Measurements from ENCODE around the gene GEMIN7. TPM values are rescaled to one million over a fixed set of nuclear protein-coding genes. Genes with fewer than 3 reads are reported as not detected.

Gene GEMIN7
- polyA plus RNA-seq, 1 donor (not counting 4 experiments of a cell fraction or from before 2014, with no cell fraction given): 23.7 TPM

DNA sequence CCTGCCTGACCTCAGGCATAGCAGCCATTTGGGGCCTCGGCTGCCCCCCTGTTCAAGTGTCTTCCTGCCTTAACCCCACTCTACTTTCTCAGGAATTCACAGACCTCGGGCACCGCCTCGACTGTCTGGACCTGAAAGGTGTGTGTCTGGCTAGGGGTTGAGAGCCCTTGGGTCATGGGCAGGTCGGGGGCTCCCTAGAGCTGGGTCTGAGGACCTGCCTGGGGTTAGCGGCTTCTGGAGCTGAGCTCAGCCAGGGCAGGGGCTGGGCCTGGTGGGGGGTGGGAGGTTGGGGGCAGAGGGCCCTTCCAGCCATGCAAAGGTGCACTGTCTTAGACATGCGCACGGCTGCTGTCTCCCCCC lies 61.1 kb downstream of the GEMIN7 start:
- H3K4me3 ChIP-seq (ENCODE audit: control insufficient read depth in 2 of 3, extremely low read depth in 1 of 3, insufficient read depth in 2 of 3, low read depth in 1 of 3, low read length in 3 of 3): no peak overlapping the region
- no peak overlapping the region for H2AFZ ChIP-seq (ENCODE audit: control insufficient read depth, low read length)
- H3K4me1 ChIP-seq (ENCODE audit: control insufficient read depth, extremely low read depth, insufficient read depth, low read length): no peaks in the 10 kb centered on the region
- FAIRE-seq: no peak
- H3K4me2 ChIP-seq (ENCODE audit: control insufficient read depth, extremely low read depth, insufficient read depth, low read depth, low read length): no peak overlapping the region
- dilution Hi-C loops (cut with MboI; ENCODE audit: extremely low pct_ligation_motif_present, low sequenced_read_pairs): no loop called here
- peaks cover 3% of the 10 kb centered on the region for H3K9me1 ChIP-seq (ENCODE audit: control insufficient read depth, extremely low read depth, insufficient read depth, low read length)
- H3K36me3 ChIP-seq (ENCODE audit: control insufficient read depth in 2 of 2, extremely low read depth in 1 of 2, insufficient read depth in 2 of 2, low read length in 2 of 2): peaks cover 11 to 14% of the 10 kb centered on the region in 2 experiments
- no peak overlapping the region for H3K9ac ChIP-seq (ENCODE audit: control insufficient read depth, extremely low read depth, insufficient read depth, low read length)
- no peak overlapping the region for H3K27ac ChIP-seq (ENCODE audit: control insufficient read depth, insufficient read depth, low read length)
- TF ChIP-seq EZH2 (IDR thresholded peaks at IDR 0.05; ENCODE audit: low read length): no peak
- TF ChIP-seq, protein P1, sequence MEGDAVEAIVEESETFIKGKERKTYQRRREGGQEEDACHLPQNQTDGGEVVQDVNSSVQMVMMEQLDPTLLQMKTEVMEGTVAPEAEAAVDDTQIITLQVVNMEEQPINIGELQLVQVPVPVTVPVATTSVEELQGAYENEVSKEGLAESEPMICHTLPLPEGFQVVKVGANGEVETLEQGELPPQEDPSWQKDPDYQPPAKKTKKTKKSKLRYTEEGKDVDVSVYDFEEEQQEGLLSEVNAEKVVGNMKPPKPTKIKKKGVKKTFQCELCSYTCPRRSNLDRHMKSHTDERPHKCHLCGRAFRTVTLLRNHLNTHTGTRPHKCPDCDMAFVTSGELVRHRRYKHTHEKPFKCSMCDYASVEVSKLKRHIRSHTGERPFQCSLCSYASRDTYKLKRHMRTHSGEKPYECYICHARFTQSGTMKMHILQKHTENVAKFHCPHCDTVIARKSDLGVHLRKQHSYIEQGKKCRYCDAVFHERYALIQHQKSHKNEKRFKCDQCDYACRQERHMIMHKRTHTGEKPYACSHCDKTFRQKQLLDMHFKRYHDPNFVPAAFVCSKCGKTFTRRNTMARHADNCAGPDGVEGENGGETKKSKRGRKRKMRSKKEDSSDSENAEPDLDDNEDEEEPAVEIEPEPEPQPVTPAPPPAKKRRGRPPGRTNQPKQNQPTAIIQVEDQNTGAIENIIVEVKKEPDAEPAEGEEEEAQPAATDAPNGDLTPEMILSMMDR (optimal IDR thresholded peaks at IDR 0.05 in 1 of 3, IDR thresholded peaks at IDR 0.05 in 1 of 3, conservative IDR thresholded peaks at IDR 0.05 in 1 of 3; ENCODE audit: extremely low read depth in 1 of 3, insufficient read depth in 2 of 3, low read length in 3 of 3): no peak
- no peak for DNase-seq (ENCODE audit: low read depth, low spot score)
- H4K20me1 ChIP-seq (ENCODE audit: control insufficient read depth, extremely low read depth, insufficient read depth, low read length): no peaks in the 10 kb centered on the region
- H3K9me3 ChIP-seq (ENCODE audit: control insufficient read depth, low read depth, low read length): no peaks in the 10 kb centered on the region
- peaks cover 16% of the 10 kb centered on the region for H3K79me2 ChIP-seq (ENCODE audit: control insufficient read depth, insufficient read depth, low read length)
- H3K27me3 ChIP-seq (ENCODE audit: control insufficient read depth, extremely low read depth, insufficient read depth, low read length): no peaks in the 10 kb centered on the region

GRCh38 chr19:45140533-45140932 lies 61.5 kb downstream of the GEMIN7 start:
- peaks cover 3% of the 10 kb centered on the region for H3K9me1 ChIP-seq (ENCODE audit: control insufficient read depth, extremely low read depth, insufficient read depth, low read length)
- peaks cover 13% of the 10 kb centered on the region for H3K79me2 ChIP-seq (ENCODE audit: control insufficient read depth, insufficient read depth, low read length)
- no peaks in the 10 kb centered on the region for H3K4me1 ChIP-seq (ENCODE audit: control insufficient read depth, extremely low read depth, insufficient read depth, low read length)
- no peaks in the 10 kb centered on the region for H4K20me1 ChIP-seq (ENCODE audit: control insufficient read depth, extremely low read depth, insufficient read depth, low read length)
- dilution Hi-C loops (cut with MboI; ENCODE audit: extremely low pct_ligation_motif_present, low sequenced_read_pairs): no loop called here
- DNase-seq (ENCODE audit: low read depth, low spot score) (no peak), FAIRE-seq (no peak)
- H2AFZ ChIP-seq (ENCODE audit: control insufficient read depth, low read length): no peak overlapping the region
- no peaks in the 10 kb centered on the region for H3K9me3 ChIP-seq (ENCODE audit: control insufficient read depth, low read depth, low read length)
- H3K27me3 ChIP-seq (ENCODE audit: control insufficient read depth, extremely low read depth, insufficient read depth, low read length): no peaks in the 10 kb centered on the region
- no peak overlapping the region for H3K27ac ChIP-seq (ENCODE audit: control insufficient read depth, insufficient read depth, low read length)
- no peak for TF ChIP-seq EZH2 (IDR thresholded peaks at IDR 0.05; ENCODE audit: low read length)
- TF ChIP-seq, protein P1 (optimal IDR thresholded peaks at IDR 0.05 in 1 of 3, IDR thresholded peaks at IDR 0.05 in 1 of 3, conservative IDR thresholded peaks at IDR 0.05 in 1 of 3; ENCODE audit: extremely low read depth in 1 of 3, insufficient read depth in 2 of 3, low read length in 3 of 3): no peak
- H3K4me2 ChIP-seq (ENCODE audit: control insufficient read depth, extremely low read depth, insufficient read depth, low read depth, low read length): no peak overlapping the region
- no peak overlapping the region for H3K4me3 ChIP-seq (ENCODE audit: control insufficient read depth in 2 of 3, extremely low read depth in 1 of 3, insufficient read depth in 2 of 3, low read depth in 1 of 3, low read length in 3 of 3)
- no peak overlapping the region for H3K9ac ChIP-seq (ENCODE audit: control insufficient read depth, extremely low read depth, insufficient read depth, low read length)
- H3K36me3 ChIP-seq (ENCODE audit: control insufficient read depth in 2 of 2, extremely low read depth in 1 of 2, insufficient read depth in 2 of 2, low read length in 2 of 2): peaks cover 9 to 14% of the 10 kb centered on the region in 2 experiments

Small RNA genes lying within 50 kb of the gene (small RNA-seq; reads per million reads assigned to genes)
- 0 reads per million in 3 experiments for gene RNU6-611P (ENCODE audit: insufficient read length in 3 of 3, low read depth in 3 of 3, low replicate concordance in 1 of 3)

Other genes starting within 250 kb of the GEMIN7 start
- 26.8 to 38.9 TPM (median 29.8 TPM) in 3 replicates for gene NECTIN2, start 233.0 kb upstream of the GEMIN7 start, polyA plus RNA-seq
- gene TOMM40, start 188.0 kb upstream of the GEMIN7 start, polyA plus RNA-seq: 46.9 to 92.1 TPM (median 56.0 TPM) in 3 replicates
- gene APOE, start 173.5 kb upstream of the GEMIN7 start, polyA plus RNA-seq: 27.9 to 217 TPM (median 30.2 TPM) in 3 replicates
- 0.40 to 0.79 TPM (median 0.65 TPM) in 3 replicates for gene APOC1, start 164.7 kb upstream of the GEMIN7 start, polyA plus RNA-seq
- gene APOC4, start 137.0 kb upstream of the GEMIN7 start, polyA plus RNA-seq: not detected in 3 replicates
- not detected in 3 replicates for gene APOC2, start 133.2 kb upstream of the GEMIN7 start, polyA plus RNA-seq
- gene CLPTM1, start 123.9 kb upstream of the GEMIN7 start, polyA plus RNA-seq: 44.6 to 74.6 TPM (median 47.1 TPM) in 3 replicates
- gene RELB, start 77.8 kb upstream of the GEMIN7 start, polyA plus RNA-seq: 3.6 to 7.3 TPM (median 4.5 TPM) in 3 replicates
- 15.7 to 21.4 TPM (median 19.7 TPM) in 3 replicates for gene CLASRP, start 40.2 kb upstream of the GEMIN7 start, polyA plus RNA-seq
- gene ZNF296, start 2.8 kb upstream of the GEMIN7 start, polyA plus RNA-seq: 0.13 to 1.6 TPM (median 0.25 TPM) in 3 replicates
- gene PPP1R37, start 13.9 kb downstream of the GEMIN7 start, polyA plus RNA-seq: 8.6 to 15.2 TPM (median 10.2 TPM) in 3 replicates
- gene NKPD1, start 81.7 kb downstream of the GEMIN7 start, polyA plus RNA-seq: 0.20 to 1.2 TPM (median 0.37 TPM) in 3 replicates
- 4.7 to 7.9 TPM (median 7.1 TPM) in 3 replicates for gene TRAPPC6A, start 99.0 kb downstream of the GEMIN7 start, polyA plus RNA-seq
- gene BLOC1S3, start 99.5 kb downstream of the GEMIN7 start, polyA plus RNA-seq: 5.1 to 8.3 TPM (median 6.9 TPM) in 3 replicates
- gene EXOC3L2, start 166.1 kb downstream of the GEMIN7 start, polyA plus RNA-seq: 0.08 to 0.28 TPM (median 0.09 TPM) in 3 replicates
- gene MARK4, start 172.0 kb downstream of the GEMIN7 start, polyA plus RNA-seq: 16.9 to 38.0 TPM (median 19.7 TPM) in 3 replicates
- 0.03 TPM in 1 of 3 replicates, not detected in the others for gene CKM, start 243.6 kb downstream of the GEMIN7 start, polyA plus RNA-seq